SU-DHL-6 (cell line): ENCODE results near the gene PRDM11.

ENCODE experiments used
- H2AFZ ChIP-seq: fragments of 200-600 bp; sonication (generic); 2 replicates; pipeline ENCODE4 v1.6.1; 2014; ENCODE audit warnings: low read depth, mild to moderate bottlenecking, moderate library complexity, mixed read lengths, antibody characterized with exemption, low read length; ENCODE audit not compliant: severe bottlenecking
- H3F3A ChIP-seq: fragments of 200-600 bp; shearing (Covaris generic); 2 replicates; pipeline ENCODE4 v1.6.0; 2016; ENCODE audit warnings: antibody characterized with exemption, mild to moderate bottlenecking; ENCODE audit not compliant: insufficient read depth
- H3K27ac ChIP-seq: fragments of 200-600 bp; sonication (generic); 2 replicates; pipeline ENCODE4 v1.5.1; 2016; ENCODE audit warnings: low read depth, mild to moderate bottlenecking, low read length, moderate library complexity, mixed read lengths
- H3K27me3 ChIP-seq: fragments of 200-600 bp; sonication (generic), shearing (Covaris generic); 2 replicates; pipeline ENCODE4 v1.6.0; 2014; ENCODE audit warnings: mild to moderate bottlenecking, low read length
- H3K36me3 ChIP-seq: fragments of 200-600 bp; sonication (generic); 2 replicates; pipeline ENCODE4 v1.6.1; 2014; ENCODE audit warnings: mild to moderate bottlenecking, low read length, mixed read lengths
- H3K4me2 ChIP-seq: fragments of 300-600, 200-600 bp; shearing (Covaris generic), sonication (generic); 2 replicates; pipeline ENCODE4 v1.6.0; 2014; ENCODE audit warnings: low read length, low read depth, mild to moderate bottlenecking; ENCODE audit not compliant: poor library complexity, severe bottlenecking
- H3K4me3 ChIP-seq: fragments of 200-600 bp; sonication (generic); 2 replicates; pipeline ENCODE4 v1.5.1; 2014; ENCODE audit warnings: antibody characterized with exemption, low read length, mild to moderate bottlenecking, mixed read lengths; ENCODE audit not compliant: insufficient read depth, poor library complexity, severe bottlenecking
- H3K79me2 ChIP-seq: fragments of 200-600 bp; sonication (generic); 2 replicates; pipeline ENCODE4 v1.6.1; 2014; ENCODE audit warnings: mild to moderate bottlenecking, low read length, moderate library complexity; ENCODE audit not compliant: insufficient read depth
- H3K9ac ChIP-seq: fragments of 200-600 bp; sonication (generic); 2 replicates; pipeline ENCODE4 v1.7.0; 2014; ENCODE audit warnings: mild to moderate bottlenecking, low read length
- H3K9me2 ChIP-seq: fragments of 200-600 bp; sonication (generic); replicated peaks from 2 replicates; pipeline ENCODE4 v1.6.1; 2014; ENCODE audit warnings: low read length; ENCODE audit not compliant: insufficient read depth
- H3K9me3 ChIP-seq: fragments of 200-600 bp; sonication (generic); 2 replicates; pipeline ENCODE4 v1.6.1; 2014; ENCODE audit warnings: low read length, mixed read lengths; ENCODE audit not compliant: insufficient read depth
- H4K20me1 ChIP-seq: fragments of 200-600 bp; sonication (generic); 2 replicates; pipeline ENCODE4 v1.6.1; 2014; ENCODE audit warnings: low read depth, mild to moderate bottlenecking, antibody characterized with exemption, low read length, moderate library complexity, mixed read lengths
- EZH2phosphoT487 ChIP-seq: fragments of 200-600 bp; sonication (generic), shearing (Covaris generic); conservative IDR thresholded peaks from 2 replicates; pipeline ENCODE4 v1.6.1; 2018; ENCODE audit warnings: mild to moderate bottlenecking, antibody characterized with exemption, low read length, moderate library complexity, mixed read lengths
- TF ChIP-seq, protein P1 (sequence below): fragments of 200-600 bp; sonication (generic); IDR thresholded peaks from one replicate; pipeline ENCODE4 v1.5.1; 2017; ENCODE audit warnings: antibody characterized with exemption, mild to moderate bottlenecking, low read length, moderate library complexity; ENCODE audit not compliant: insufficient read depth, poor library complexity, severe bottlenecking

PRDM11 gene

DNA sequence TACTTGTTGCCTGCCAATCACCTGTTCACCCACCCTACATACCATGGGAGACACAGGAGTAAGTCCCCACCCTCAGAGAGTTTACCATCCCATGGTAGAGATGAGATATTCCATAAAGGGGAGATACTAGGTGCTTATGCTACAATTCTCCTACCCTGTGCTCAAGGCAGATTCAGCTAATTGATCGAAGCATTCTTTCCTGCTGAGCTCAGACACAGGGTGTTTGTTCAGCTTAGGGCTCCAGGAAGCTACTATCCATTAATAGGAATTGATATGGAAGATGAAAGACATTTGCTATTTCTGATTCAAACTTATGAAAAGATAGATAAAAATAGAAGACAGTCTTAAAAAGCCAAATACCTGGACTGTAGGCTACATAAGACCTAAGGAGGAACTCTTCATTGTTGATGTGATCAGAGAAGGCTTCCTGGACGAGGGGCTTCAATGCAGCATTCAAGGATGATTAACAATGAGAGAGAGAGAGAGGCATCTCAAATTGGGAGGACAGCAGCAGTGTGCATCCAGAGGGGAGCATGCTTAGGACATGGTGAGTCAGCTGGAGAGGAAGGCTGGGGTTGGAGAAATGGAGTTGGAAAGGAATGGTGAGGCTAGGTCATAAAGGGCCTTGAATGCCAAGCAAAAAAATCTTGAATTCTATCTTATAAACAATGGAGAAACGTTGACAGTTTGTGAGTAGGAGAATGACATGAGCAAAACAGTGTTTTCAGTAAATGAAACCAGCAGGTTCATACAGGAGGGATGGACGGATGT lies 124.7 kb downstream of the PRDM11 start:
- H3K4me2 ChIP-seq, result no peak overlapping the region
- H2AFZ ChIP-seq, result no peak overlapping the region
- H3K9ac ChIP-seq, result no peak overlapping the region
- H3K27ac ChIP-seq, result no peak overlapping the region
- no peak overlapping the region for H3K4me3 ChIP-seq
- H3K79me2 ChIP-seq, result no peaks in the 10 kb centered on the region
- TF ChIP-seq, protein P1, sequence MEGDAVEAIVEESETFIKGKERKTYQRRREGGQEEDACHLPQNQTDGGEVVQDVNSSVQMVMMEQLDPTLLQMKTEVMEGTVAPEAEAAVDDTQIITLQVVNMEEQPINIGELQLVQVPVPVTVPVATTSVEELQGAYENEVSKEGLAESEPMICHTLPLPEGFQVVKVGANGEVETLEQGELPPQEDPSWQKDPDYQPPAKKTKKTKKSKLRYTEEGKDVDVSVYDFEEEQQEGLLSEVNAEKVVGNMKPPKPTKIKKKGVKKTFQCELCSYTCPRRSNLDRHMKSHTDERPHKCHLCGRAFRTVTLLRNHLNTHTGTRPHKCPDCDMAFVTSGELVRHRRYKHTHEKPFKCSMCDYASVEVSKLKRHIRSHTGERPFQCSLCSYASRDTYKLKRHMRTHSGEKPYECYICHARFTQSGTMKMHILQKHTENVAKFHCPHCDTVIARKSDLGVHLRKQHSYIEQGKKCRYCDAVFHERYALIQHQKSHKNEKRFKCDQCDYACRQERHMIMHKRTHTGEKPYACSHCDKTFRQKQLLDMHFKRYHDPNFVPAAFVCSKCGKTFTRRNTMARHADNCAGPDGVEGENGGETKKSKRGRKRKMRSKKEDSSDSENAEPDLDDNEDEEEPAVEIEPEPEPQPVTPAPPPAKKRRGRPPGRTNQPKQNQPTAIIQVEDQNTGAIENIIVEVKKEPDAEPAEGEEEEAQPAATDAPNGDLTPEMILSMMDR, result no peak
- TF ChIP-seq EZH2phosphoT487, result no peak
- H4K20me1 ChIP-seq, result no peaks in the 10 kb centered on the region
- no peaks in the 10 kb centered on the region for H3K9me3 ChIP-seq
- no peaks in the 10 kb centered on the region for H3K9me2 ChIP-seq
- H3K36me3 ChIP-seq, result no peaks in the 10 kb centered on the region
- H3F3A ChIP-seq, result no peaks in the 10 kb centered on the region
- H3K27me3 ChIP-seq, result 0 out of 2 replicates have a peak, but pooled peaks cover 4% of the 10 kb centered on the region

DNA sequence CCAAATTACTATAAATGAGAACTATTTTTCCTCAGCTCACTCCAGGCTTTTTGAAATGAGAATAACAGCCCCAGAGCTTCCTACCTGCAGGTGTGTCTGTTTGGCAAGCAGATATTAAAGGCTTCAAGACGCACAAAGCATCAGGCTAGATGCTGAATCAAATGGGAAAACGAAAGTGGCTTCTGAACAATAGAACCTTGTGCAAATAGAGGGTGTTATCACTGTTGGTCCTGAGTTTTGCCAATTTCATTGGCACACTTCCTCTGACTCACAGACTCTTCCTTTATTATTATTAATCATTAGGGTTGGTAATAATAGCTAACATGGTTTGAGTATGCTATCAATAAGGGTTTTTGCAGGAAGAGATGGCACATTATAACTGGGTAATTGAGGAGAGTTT lies 126.3 kb downstream of the PRDM11 start:
- TF ChIP-seq EZH2phosphoT487, result no peak
- TF ChIP-seq, protein P1, result no peak
- H3K79me2 ChIP-seq, result no peaks in the 10 kb centered on the region
- H3K4me3 ChIP-seq, result no peak overlapping the region
- H3K9ac ChIP-seq, result no peak overlapping the region
- H3K36me3 ChIP-seq, result no peaks in the 10 kb centered on the region
- no peaks in the 10 kb centered on the region for H3K9me2 ChIP-seq
- no peaks in the 10 kb centered on the region for H3F3A ChIP-seq
- no peak overlapping the region for H3K27ac ChIP-seq
- no peaks in the 10 kb centered on the region for H4K20me1 ChIP-seq
- no peak overlapping the region for H2AFZ ChIP-seq
- no peak overlapping the region for H3K4me2 ChIP-seq
- 0 out of 2 replicates have a peak, but pooled peaks cover 4% of the 10 kb centered on the region for H3K27me3 ChIP-seq
- H3K9me3 ChIP-seq, result no peaks in the 10 kb centered on the region

DNA sequence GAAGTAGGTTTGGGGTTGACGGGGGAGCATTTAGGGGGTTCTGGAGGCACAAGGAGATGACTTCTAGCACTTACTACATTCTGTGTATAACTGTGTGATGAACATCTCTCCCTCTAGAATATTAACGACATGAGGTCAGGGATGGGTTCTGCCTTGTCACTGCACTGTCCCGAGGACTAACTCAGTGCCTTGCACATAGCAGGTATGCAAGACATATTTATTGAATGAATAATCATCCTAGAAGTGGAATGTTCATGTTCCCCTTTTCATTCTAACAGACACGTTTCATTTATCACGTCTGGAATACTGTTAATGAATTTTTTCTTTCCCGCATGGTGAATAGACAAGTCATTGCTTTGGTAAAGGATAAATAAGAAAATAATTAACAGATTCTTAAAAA lies 127.1 kb downstream of the PRDM11 start:
- Histone ChIP-seq H3K4me3 (no peak overlapping the region), H3K27ac (no peak overlapping the region), H3K4me2 (no peak overlapping the region), H3K36me3 (no peaks in the 10 kb centered on the region), H3K9me2 (no peaks in the 10 kb centered on the region), H3K9ac (no peak overlapping the region), H3K27me3 (0 out of 2 replicates have a peak, but pooled peaks cover 4% of the 10 kb centered on the region), H4K20me1 (no peaks in the 10 kb centered on the region), H2AFZ (no peak overlapping the region), H3K9me3 (no peaks in the 10 kb centered on the region), H3F3A (no peaks in the 10 kb centered on the region), H3K79me2 (no peaks in the 10 kb centered on the region)
- TF ChIP-seq, protein P1, result no peak
- no peak for TF ChIP-seq EZH2phosphoT487
